ENCODE measurements around the gene ENTPD8.

The ENTPD8 gene

GRCh38 chr9:137421838-137422603 lies 19.1 kb downstream of the ENTPD8 start:
- H3K4me3 ChIP-seq (ENCODE audit: low read length), result peak overlapping the region; percentile 75
- TF ChIP-seq CTCF (conservative IDR thresholded peaks at IDR 0.05; ENCODE audit: low read length), result no peak
- DNase-seq (ENCODE audit: low read depth), result no peak

GRCh38 chr9:137417161-137418021 lies 23.8 kb downstream of the ENTPD8 start:
- TF ChIP-seq CTCF (conservative IDR thresholded peaks at IDR 0.05; ENCODE audit: low read length), result no peak
- H3K4me3 ChIP-seq (ENCODE audit: low read length), result no peak overlapping the region
- no peak for DNase-seq (ENCODE audit: low read depth)

GRCh38 chr9:137416563-137417151 lies 24.5 kb downstream of the ENTPD8 start:
- no peak for TF ChIP-seq CTCF (conservative IDR thresholded peaks at IDR 0.05; ENCODE audit: low read length)

GRCh38 chr9:137416006-137416562 lies 25.1 kb downstream of the ENTPD8 start:
- TF ChIP-seq CTCF (conservative IDR thresholded peaks at IDR 0.05; ENCODE audit: low read length), result no peak
- DNase-seq (ENCODE audit: low read depth), result no peak
- no peak overlapping the region for H3K4me3 ChIP-seq (ENCODE audit: low read length)

More at GRCh38 chr9:137416563-137417151, 24.5 kb downstream of the ENTPD8 start:
- no peak for DNase-seq (ENCODE audit: low read depth)
- no peak overlapping the region for H3K4me3 ChIP-seq (ENCODE audit: low read length)

- no peak for TF ChIP-seq CTCF (conservative IDR thresholded peaks at IDR 0.05; ENCODE audit: low read length)
- no peak overlapping the region for H3K4me3 ChIP-seq (ENCODE audit: low read length)
- no peak for DNase-seq (ENCODE audit: low read depth)
Observed at GRCh38 chr9:137415451-137415850, 25.7 kb downstream of the ENTPD8 start.

DNA sequence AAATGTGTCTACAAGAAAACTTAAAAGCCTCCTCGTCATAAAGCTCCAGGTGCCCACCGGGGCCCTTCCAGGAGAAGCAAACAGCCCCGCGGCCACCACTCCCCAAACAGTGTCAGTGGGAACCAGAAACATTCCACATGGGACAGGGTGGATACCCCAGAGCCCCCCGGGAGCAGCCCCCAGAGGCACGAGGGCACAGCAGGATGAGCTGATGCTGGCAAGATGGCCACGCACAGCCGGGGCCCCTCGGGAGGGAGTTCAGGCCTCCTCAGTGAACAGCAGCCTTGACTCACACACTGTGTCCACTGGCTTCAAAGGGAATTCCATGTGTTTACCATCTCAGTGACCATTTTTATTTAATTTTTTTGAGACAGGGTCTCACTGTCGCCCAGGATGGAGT lies 28.7 kb downstream of the ENTPD8 start:
- DNase-seq (ENCODE audit: low read depth), result no peak
- no peak overlapping the region for H3K4me3 ChIP-seq (ENCODE audit: low read length)

More for the DNA sequence above, 28.7 kb downstream of the ENTPD8 start:
- TF ChIP-seq CTCF (conservative IDR thresholded peaks at IDR 0.05; ENCODE audit: low read length), result no peak
